ENCODE data around the gene WDFY4.

DNA sequence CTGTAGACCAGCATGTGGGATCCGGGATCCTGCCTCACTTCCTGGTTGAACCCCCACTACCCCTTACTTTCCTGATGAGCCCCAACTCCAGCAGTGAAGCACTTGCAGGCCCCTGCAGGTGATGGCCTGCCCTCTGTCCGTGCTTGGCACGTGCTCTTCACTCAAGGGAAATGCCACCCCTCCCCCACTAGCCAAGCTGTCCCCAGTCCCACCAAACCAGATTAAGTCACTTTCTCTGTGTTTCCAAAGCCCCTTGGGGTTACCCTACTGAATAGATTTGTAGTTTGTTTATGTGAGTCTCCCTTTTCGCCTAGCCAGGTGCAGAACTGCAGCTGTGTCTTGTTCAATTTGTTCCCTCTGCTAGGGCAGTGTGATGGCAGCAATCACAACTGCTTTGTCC, 121.7 kb downstream of the WDFY4 start:
- TF ChIP-seq POLR2AphosphoS5 (IDR thresholded peaks at IDR 0.05; ENCODE audit: low read depth, low read length) (no peak), SIN3A (IDR thresholded peaks at IDR 0.05; ENCODE audit: borderline replicate concordance, insufficient read depth, low read length) (no peak), TAF1 (IDR thresholded peaks at IDR 0.05; ENCODE audit: borderline replicate concordance, insufficient read depth, low read length) (no peak), FOXP2 (optimal IDR thresholded peaks at IDR 0.05; ENCODE audit: borderline replicate concordance, extremely low read depth, extremely low read length, insufficient read depth) (no peak)
- TF ChIP-seq, protein P1, sequence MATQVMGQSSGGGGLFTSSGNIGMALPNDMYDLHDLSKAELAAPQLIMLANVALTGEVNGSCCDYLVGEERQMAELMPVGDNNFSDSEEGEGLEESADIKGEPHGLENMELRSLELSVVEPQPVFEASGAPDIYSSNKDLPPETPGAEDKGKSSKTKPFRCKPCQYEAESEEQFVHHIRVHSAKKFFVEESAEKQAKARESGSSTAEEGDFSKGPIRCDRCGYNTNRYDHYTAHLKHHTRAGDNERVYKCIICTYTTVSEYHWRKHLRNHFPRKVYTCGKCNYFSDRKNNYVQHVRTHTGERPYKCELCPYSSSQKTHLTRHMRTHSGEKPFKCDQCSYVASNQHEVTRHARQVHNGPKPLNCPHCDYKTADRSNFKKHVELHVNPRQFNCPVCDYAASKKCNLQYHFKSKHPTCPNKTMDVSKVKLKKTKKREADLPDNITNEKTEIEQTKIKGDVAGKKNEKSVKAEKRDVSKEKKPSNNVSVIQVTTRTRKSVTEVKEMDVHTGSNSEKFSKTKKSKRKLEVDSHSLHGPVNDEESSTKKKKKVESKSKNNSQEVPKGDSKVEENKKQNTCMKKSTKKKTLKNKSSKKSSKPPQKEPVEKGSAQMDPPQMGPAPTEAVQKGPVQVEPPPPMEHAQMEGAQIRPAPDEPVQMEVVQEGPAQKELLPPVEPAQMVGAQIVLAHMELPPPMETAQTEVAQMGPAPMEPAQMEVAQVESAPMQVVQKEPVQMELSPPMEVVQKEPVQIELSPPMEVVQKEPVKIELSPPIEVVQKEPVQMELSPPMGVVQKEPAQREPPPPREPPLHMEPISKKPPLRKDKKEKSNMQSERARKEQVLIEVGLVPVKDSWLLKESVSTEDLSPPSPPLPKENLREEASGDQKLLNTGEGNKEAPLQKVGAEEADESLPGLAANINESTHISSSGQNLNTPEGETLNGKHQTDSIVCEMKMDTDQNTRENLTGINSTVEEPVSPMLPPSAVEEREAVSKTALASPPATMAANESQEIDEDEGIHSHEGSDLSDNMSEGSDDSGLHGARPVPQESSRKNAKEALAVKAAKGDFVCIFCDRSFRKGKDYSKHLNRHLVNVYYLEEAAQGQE (IDR thresholded peaks at IDR 0.05; ENCODE audit: insufficient read depth in 1 of 2, low read depth in 2 of 2, low read length in 2 of 2) = no peak
